PC-9 (cell line): ENCODE measurements around the gene TTLL7. TPM values are rescaled to one million over a fixed set of nuclear protein-coding genes. Genes with fewer than 3 reads are reported as not detected.

Experiments used
- BruUV-seq: library from RNA; stranded (reverse); fragments of 400-500 nt; replicated peaks from 2 replicates; lab custom pipeline; 2021; lab: Mats Ljungman, UMichigan
- CTCF ChIA-PET: fragments of 300-600 bp; sonication (Branson Sonifier 250); formaldehyde crosslinking; loops from one replicate; lab custom pipeline; 2022; ENCODE audit warnings: antibody characterized with exemption; lab: Charles Lee
- POLR2A ChIA-PET: fragments of 300-600 bp; sonication (Branson Sonifier 250); formaldehyde crosslinking; loops from one replicate; lab custom pipeline; 2022; ENCODE audit warnings: antibody characterized with exemption; ENCODE audit not compliant: unreplicated experiment; lab: Charles Lee
- DNase-seq, 2 experiments: peaks; one replicate each; pipeline versions ENCODE4 v3.0.0 to v3.0.0-alpha.2; 2015 to 2022; ENCODE audit warnings: mixed read lengths in 1 of 2
- H2AFZ ChIP-seq: fragments of 200-600 bp; sonication (generic); 2 replicates; pipeline ENCODE4 v1.8.1; 2017; ENCODE audit warnings: antibody characterized with exemption
- H3F3A ChIP-seq: fragments of 200-600 bp; sonication (generic); 2 replicates; pipeline ENCODE4 v1.8.1; 2017; ENCODE audit warnings: antibody characterized with exemption, mild to moderate bottlenecking, low read depth; ENCODE audit not compliant: insufficient read depth
- H3K27ac ChIP-seq: fragments of 200-600 bp; sonication (generic); 2 replicates; pipeline ENCODE4 v1.6.1; 2016; ENCODE audit warnings: mixed run types
- H3K27me3 ChIP-seq: fragments of 200-600 bp; sonication (generic); 2 replicates; pipeline ENCODE4 v1.6.1; 2016; ENCODE audit warnings: low read depth, mixed run types; ENCODE audit not compliant: insufficient read depth
- H3K36me3 ChIP-seq: fragments of 200-600 bp; sonication (generic); 2 replicates; pipeline ENCODE4 v1.6.1; 2016; ENCODE audit warnings: low read depth, mixed run types
- H3K4me1 ChIP-seq: fragments of 200-600 bp; sonication (generic); replicated peaks from 2 replicates; pipeline ENCODE4 v1.6.1; 2016; ENCODE audit warnings: mixed run types; ENCODE audit not compliant: insufficient read depth
- H3K4me2 ChIP-seq: fragments of 200-600 bp; sonication (generic); 2 replicates; pipeline ENCODE4 v1.6.1; 2017; ENCODE audit warnings: mixed run types
- H3K4me3 ChIP-seq: fragments of 200-600 bp; sonication (generic); 2 replicates; pipeline ENCODE4 v1.6.1; 2016; ENCODE audit warnings: mixed run types
- H3K79me2 ChIP-seq: fragments of 200-600 bp; sonication (generic); 2 replicates; pipeline ENCODE4 v1.6.1; 2017; ENCODE audit warnings: low read depth, mixed run types
- H3K9me2 ChIP-seq: fragments of 200-600 bp; sonication (generic); 2 replicates; pipeline ENCODE4 v1.8.1; 2017; ENCODE audit warnings: mild to moderate bottlenecking; ENCODE audit not compliant: insufficient read depth
- H3K9me3 ChIP-seq: fragments of 200-600 bp; sonication (generic); 2 replicates; pipeline ENCODE4 v1.8.1; 2016; ENCODE audit warnings: low read depth; ENCODE audit not compliant: insufficient read depth
- H4K20me1 ChIP-seq: fragments of 200-600 bp; sonication (generic); 2 replicates; pipeline ENCODE4 v1.8.1; 2017; ENCODE audit not compliant: insufficient read depth
- EZH2 ChIP-seq: fragments of 200-600 bp; sonication (generic); IDR thresholded peaks from 2 replicates; pipeline ENCODE4 v1.8.0; 2017; ENCODE audit warnings: antibody characterized with exemption, low read depth
- intact Hi-C: fragments of 100-400 bp; cut with micrococcal nuclease; formaldehyde crosslinking; loops from one replicate; pipeline ENCODE4 v1.10.0; 2022; ENCODE audit not compliant: unreplicated experiment
- total RNA-seq: library from RNA; stranded (reverse); gene quantifications from 2 replicates; pipeline ENCODE4 v1.2.3, GENCODE V29; 2021
- TF ChIP-seq, protein P1 (sequence below): fragments of 200-600 bp; sonication (generic); conservative IDR thresholded peaks from 2 replicates; pipeline ENCODE4 v1.6.1; 2017; ENCODE audit warnings: mixed run types, antibody characterized with exemption, mild to moderate bottlenecking, moderate library complexity

Gene TTLL7
- total RNA-seq, 1 experiment from 2014 or later = 4.1 TPM

DNA sequence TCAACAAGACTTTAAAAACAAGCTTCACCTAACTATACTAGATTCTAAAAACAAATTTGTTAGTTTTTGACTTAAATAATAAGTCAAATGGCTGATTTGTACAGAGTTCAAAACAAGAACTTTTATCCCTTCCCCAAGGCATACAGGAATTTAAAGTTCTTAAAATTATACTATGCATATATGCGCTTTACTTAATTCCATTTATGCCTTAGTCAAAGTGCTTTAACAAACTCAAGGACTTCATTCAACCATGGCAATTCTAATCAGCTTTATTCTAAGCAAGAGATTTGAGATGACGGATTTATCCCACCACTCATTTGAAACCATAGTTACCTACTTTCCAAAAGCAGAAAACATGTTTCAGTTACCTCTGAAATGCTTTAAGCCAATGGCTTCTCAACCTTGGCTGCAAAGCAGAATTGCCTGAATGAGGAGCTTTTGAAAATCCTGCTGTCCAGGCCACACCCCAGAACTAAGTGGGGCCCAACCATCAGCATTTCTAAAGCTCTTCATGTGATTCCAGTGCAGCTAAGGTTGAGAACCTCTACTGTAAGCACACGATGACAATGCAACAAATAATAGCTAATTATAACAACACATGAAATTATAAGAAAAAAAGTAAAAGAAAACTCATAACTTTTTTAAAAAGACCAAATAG is 44.6 kb downstream of the TTLL7 start:
- POLR2A ChIA-PET = no interaction called here
- no peaks in the 10 kb centered on the region for H3F3A ChIP-seq
- no peaks in the 10 kb centered on the region for H3K36me3 ChIP-seq
- no peaks in the 10 kb centered on the region for H3K27me3 ChIP-seq
- intact Hi-C loops = no loop called here
- CTCF ChIA-PET = no interaction called here
- H2AFZ ChIP-seq = no peak overlapping the region
- BruUV-seq = no TSS peak
- no peak overlapping the region for H3K27ac ChIP-seq
- H3K79me2 ChIP-seq = no peaks in the 10 kb centered on the region
- no peaks in the 10 kb centered on the region for H3K9me2 ChIP-seq
- no peak for DNase-seq
- TF ChIP-seq, protein P1, sequence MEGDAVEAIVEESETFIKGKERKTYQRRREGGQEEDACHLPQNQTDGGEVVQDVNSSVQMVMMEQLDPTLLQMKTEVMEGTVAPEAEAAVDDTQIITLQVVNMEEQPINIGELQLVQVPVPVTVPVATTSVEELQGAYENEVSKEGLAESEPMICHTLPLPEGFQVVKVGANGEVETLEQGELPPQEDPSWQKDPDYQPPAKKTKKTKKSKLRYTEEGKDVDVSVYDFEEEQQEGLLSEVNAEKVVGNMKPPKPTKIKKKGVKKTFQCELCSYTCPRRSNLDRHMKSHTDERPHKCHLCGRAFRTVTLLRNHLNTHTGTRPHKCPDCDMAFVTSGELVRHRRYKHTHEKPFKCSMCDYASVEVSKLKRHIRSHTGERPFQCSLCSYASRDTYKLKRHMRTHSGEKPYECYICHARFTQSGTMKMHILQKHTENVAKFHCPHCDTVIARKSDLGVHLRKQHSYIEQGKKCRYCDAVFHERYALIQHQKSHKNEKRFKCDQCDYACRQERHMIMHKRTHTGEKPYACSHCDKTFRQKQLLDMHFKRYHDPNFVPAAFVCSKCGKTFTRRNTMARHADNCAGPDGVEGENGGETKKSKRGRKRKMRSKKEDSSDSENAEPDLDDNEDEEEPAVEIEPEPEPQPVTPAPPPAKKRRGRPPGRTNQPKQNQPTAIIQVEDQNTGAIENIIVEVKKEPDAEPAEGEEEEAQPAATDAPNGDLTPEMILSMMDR = no peak
- no peak for TF ChIP-seq EZH2
- H4K20me1 ChIP-seq = no peaks in the 10 kb centered on the region
- no peaks in the 10 kb centered on the region for H3K4me1 ChIP-seq
- H3K9me3 ChIP-seq = no peaks in the 10 kb centered on the region
- no peak overlapping the region for H3K4me3 ChIP-seq
- H3K4me2 ChIP-seq = no peak overlapping the region

DNA sequence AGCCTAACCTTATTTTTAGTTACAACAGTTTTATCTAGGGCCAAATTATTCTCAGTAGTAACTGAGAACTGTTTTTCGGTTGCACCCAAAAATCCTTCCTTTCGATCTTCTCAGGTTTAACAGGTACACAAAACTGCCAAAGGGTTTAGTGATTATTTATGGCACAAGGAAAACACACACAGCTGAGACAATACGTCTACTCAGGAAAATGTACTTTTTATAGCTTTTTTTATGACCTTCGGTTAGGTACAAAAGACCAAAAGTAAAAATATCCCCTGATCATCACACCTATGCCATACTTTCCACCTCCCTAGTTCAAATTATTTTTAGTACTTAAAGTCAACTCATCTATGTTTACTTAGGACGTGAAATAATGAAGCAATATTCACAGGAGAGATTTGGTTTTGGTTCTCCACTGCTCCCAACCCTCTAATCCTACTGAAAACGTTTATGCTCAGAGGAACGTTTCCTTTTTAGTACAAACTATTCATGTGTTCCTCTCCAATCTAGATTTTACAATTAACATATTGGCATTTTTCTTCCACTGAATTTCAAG is 48.7 kb downstream of the TTLL7 start:
- DNase-seq = no peak
- no peak for TF ChIP-seq EZH2
- TF ChIP-seq, protein P1 = no peak
- H3K9me3 ChIP-seq = no peaks in the 10 kb centered on the region

DNA sequence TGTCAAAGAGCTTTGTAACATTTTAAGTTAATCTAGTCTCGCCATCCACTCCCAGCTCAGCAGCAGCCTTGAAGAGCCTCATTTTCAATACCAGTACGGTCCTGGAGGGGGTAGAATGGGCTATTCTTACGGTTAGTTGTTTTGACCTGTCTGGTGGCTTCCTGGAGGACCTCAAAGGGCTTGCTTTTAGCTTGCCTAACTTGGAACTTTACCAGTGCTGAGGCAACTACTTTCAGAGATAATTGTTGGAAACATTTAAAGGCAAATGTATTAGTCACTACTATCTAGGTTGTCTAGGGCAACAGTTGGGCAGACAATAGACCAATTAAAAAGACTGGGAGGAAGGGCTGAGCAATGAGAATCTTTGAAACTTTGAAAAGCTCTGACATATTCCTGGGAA is 56.0 kb downstream of the TTLL7 start:
- POLR2A ChIA-PET = no interaction called here
- H3K9me2 ChIP-seq = no peaks in the 10 kb centered on the region
- BruUV-seq = no TSS peak
- H2AFZ ChIP-seq = no peak overlapping the region
- intact Hi-C loops = no loop called here
- H3K4me3 ChIP-seq = no peak overlapping the region
- H3K36me3 ChIP-seq = no peaks in the 10 kb centered on the region
- H3F3A ChIP-seq = no peaks in the 10 kb centered on the region
- no peak for DNase-seq
- 0 out of 2 replicates have a peak, but pooled peaks cover 5% of the 10 kb centered on the region for H3K9me3 ChIP-seq
- H3K27ac ChIP-seq = no peak overlapping the region
- no peaks in the 10 kb centered on the region for H4K20me1 ChIP-seq
- H3K4me2 ChIP-seq = no peak overlapping the region
- no peaks in the 10 kb centered on the region for H3K27me3 ChIP-seq
- H3K4me1 ChIP-seq = no peaks in the 10 kb centered on the region
- CTCF ChIA-PET = no interaction called here
- H3K79me2 ChIP-seq = no peaks in the 10 kb centered on the region
- TF ChIP-seq EZH2 = no peak
- TF ChIP-seq, protein P1 = no peak

More for the DNA sequence above, 48.7 kb downstream of the TTLL7 start:
- H3K36me3 ChIP-seq = no peaks in the 10 kb centered on the region
- BruUV-seq = no TSS peak
- H3F3A ChIP-seq = no peaks in the 10 kb centered on the region; the same call in 1 of the 2 replicates
- H3K79me2 ChIP-seq = no peaks in the 10 kb centered on the region
- no peaks in the 10 kb centered on the region for H4K20me1 ChIP-seq
- H3K27me3 ChIP-seq = no peaks in the 10 kb centered on the region
- CTCF ChIA-PET = no interaction called here
- no peak overlapping the region for H3K4me2 ChIP-seq
- H2AFZ ChIP-seq = no peak overlapping the region
- no peaks in the 10 kb centered on the region for H3K9me2 ChIP-seq
- intact Hi-C loops = no loop called here
- POLR2A ChIA-PET = no interaction called here
- no peak overlapping the region for H3K4me3 ChIP-seq
- H3K27ac ChIP-seq = no peak overlapping the region
- H3K4me1 ChIP-seq = no peaks in the 10 kb centered on the region
